HG02610 (cell line): ENCODE results near the gene CLMP.
"Not testable (repeated sequence)": the region's sequence is repeated elsewhere in the genome, so short reads cannot be mapped to it uniquely, and the experiment has no call there.

Source experiments
- ATAC-seq: cut with Tn5 transposase; IDR thresholded peaks from one replicate; pipeline ENCODE4 v1.9.1; 2021; ENCODE audit warnings: mild to moderate bottlenecking, moderate library complexity; ENCODE audit not compliant: unreplicated experiment

CLMP gene

GRCh38 chr11:123170929-123171328 lies 24.1 kb downstream of the CLMP start:
- no peak for ATAC-seq

GRCh38 chr11:123169821-123170220 lies 25.2 kb downstream of the CLMP start:
- ATAC-seq, result no peak

- ATAC-seq, result no peak
These were observed 26.0 kb downstream of the CLMP start for GRCh38 chr11:123168955-123169484.

- no peak for ATAC-seq
These were observed 26.8 kb downstream of the CLMP start for GRCh38 chr11:123168241-123168640.

- ATAC-seq, result no peak
These were observed 28.9 kb downstream of the CLMP start for GRCh38 chr11:123166071-123166559.

- ATAC-seq, result no peak
These were observed 30.2 kb downstream of the CLMP start for GRCh38 chr11:123164732-123165450.

- no peak for ATAC-seq
These were observed 31.4 kb downstream of the CLMP start for GRCh38 chr11:123163621-123164020.

GRCh38 chr11:123161376-123162030 lies 33.5 kb downstream of the CLMP start:
- ATAC-seq, result no peak

- ATAC-seq, result no peak
These were observed 35.7 kb downstream of the CLMP start for GRCh38 chr11:123159183-123159857.

- ATAC-seq, result no peak
These were observed 36.7 kb downstream of the CLMP start for GRCh38 chr11:123158033-123159003.

GRCh38 chr11:123152951-123153350 lies 42.1 kb downstream of the CLMP start:
- no peak for ATAC-seq

GRCh38 chr11:123152346-123152745 lies 42.7 kb downstream of the CLMP start:
- not testable (repeated sequence) for ATAC-seq

- no peak for ATAC-seq
These were observed 43.3 kb downstream of the CLMP start for GRCh38 chr11:123151796-123152195.

GRCh38 chr11:123151366-123151765 lies 43.7 kb downstream of the CLMP start:
- ATAC-seq, result no peak

GRCh38 chr11:123150882-123151281 lies 44.2 kb downstream of the CLMP start:
- no peak for ATAC-seq

GRCh38 chr11:123148965-123149364 lies 46.1 kb downstream of the CLMP start:
- no peak for ATAC-seq

- no peak for ATAC-seq
These were observed 49.4 kb downstream of the CLMP start for GRCh38 chr11:123145661-123146060.

GRCh38 chr11:123145220-123145619 lies 49.8 kb downstream of the CLMP start:
- no peak for ATAC-seq

GRCh38 chr11:123144707-123145106 lies 50.3 kb downstream of the CLMP start:
- no peak for ATAC-seq

- ATAC-seq, result no peak
These were observed 51.1 kb downstream of the CLMP start for GRCh38 chr11:123143921-123144320.
